ENCODE measurements around the gene NDUFS8. TPM values are rescaled to one million over a fixed set of nuclear protein-coding genes. Genes with fewer than 3 reads are reported as not detected.
A peak's percentile ranks its signal among the peaks of the same experiment; 100 is the strongest.

Gene NDUFS8
- total and polyA plus RNA-seq, 10 of the 15 experiments (the other 5 are each of a cell fraction or from before 2014, with no cell fraction given): 17.6 to 308 (median 120) TPM

DNA sequence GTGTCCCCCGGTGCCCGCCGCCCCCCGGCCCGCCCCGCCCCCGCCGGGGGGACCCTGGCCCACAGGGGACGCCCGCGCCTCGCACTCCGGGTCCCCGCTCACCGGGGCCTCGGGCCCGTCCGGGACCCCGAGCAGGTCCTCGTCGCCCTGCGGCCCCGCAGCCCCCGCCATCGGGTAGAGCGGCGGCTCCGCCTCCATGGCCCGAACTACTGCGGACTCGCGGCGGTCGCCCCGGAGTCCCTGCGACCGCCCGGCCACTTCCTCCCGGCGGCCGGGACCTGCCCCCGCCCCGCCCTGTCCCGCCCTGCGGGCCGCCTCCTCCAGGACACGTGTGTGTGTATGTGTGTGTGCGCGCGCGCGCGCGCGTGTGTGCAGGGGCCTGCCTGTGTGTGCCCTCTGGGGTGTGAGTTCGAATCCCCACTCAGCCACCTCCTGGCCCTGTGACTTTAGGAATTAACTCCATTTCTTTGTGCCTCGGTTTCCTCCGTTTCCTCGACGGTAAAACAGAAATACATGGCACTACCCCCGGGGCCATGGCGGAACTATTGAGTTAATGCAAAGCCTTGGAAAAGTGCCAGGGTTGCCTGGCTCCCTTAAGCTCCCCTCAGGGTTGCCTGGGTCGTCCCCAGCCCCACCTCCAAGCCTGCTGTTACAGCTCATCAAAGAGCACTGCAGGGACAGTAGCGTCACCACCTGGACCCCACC lies 26.5 kb upstream of the NDUFS8 start, which contains the start of gene UNC93B1 (continued):
- TF ChIP-seq SUZ12 (IDR thresholded peaks at IDR 0.05; ENCODE audit: unreplicated experiment) (no peak), BACH1 (IDR thresholded peaks at IDR 0.05; ENCODE audit: borderline replicate concordance) (peak; percentile 25; the same call in 1 of the 2 replicates), EGR1 (IDR thresholded peaks at IDR 0.05; ENCODE audit: borderline replicate concordance in 1 of 2, low read depth in 2 of 2, low read length in 2 of 2) (no peak), ZNF24 (IDR thresholded peaks at IDR 0.05) (no peak; the same call in 1 of the 2 replicates), SIN3A (IDR thresholded peaks at IDR 0.05; ENCODE audit: low read depth, low read length) (peak; percentile 40; the same call in 1 of the 2 replicates), CEBPZ (IDR thresholded peaks at IDR 0.05; ENCODE audit: low read depth, low read length) (no peak), BMI1 (IDR thresholded peaks at IDR 0.05; ENCODE audit: borderline replicate concordance) (no peak), NFIC (IDR thresholded peaks at IDR 0.05; ENCODE audit: low read depth, low read length) (no peak), EZH2 (IDR thresholded peaks at IDR 0.05; ENCODE audit: borderline replicate concordance, control insufficient read depth, low read depth, low read length) (no peak), HDAC6 (IDR thresholded peaks at IDR 0.05; ENCODE audit: unreplicated experiment) (no peak), NFYB (IDR thresholded peaks at IDR 0.05; ENCODE audit: insufficient read depth, low read depth, low read length) (no peak), CREM (IDR thresholded peaks at IDR 0.05; ENCODE audit: low read depth) (peak; percentile 50; the same call in 1 of the 2 replicates), ZBTB33 (IDR thresholded peaks at IDR 0.05) (no peak), NR2F1 (conservative IDR thresholded peaks at IDR 0.05) (no peak), E4F1 (IDR thresholded peaks at IDR 0.05; ENCODE audit: borderline replicate concordance, partially characterized antibody) (no peak)
- TF ChIP-seq, protein P1, sequence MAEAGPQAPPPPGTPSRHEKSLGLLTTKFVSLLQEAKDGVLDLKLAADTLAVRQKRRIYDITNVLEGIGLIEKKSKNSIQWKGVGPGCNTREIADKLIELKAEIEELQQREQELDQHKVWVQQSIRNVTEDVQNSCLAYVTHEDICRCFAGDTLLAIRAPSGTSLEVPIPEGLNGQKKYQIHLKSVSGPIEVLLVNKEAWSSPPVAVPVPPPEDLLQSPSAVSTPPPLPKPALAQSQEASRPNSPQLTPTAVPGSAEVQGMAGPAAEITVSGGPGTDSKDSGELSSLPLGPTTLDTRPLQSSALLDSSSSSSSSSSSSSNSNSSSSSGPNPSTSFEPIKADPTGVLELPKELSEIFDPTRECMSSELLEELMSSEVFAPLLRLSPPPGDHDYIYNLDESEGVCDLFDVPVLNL (IDR thresholded peaks at IDR 0.05; ENCODE audit: low read depth, low read length): no peak
- TF ChIP-seq, protein P2, sequence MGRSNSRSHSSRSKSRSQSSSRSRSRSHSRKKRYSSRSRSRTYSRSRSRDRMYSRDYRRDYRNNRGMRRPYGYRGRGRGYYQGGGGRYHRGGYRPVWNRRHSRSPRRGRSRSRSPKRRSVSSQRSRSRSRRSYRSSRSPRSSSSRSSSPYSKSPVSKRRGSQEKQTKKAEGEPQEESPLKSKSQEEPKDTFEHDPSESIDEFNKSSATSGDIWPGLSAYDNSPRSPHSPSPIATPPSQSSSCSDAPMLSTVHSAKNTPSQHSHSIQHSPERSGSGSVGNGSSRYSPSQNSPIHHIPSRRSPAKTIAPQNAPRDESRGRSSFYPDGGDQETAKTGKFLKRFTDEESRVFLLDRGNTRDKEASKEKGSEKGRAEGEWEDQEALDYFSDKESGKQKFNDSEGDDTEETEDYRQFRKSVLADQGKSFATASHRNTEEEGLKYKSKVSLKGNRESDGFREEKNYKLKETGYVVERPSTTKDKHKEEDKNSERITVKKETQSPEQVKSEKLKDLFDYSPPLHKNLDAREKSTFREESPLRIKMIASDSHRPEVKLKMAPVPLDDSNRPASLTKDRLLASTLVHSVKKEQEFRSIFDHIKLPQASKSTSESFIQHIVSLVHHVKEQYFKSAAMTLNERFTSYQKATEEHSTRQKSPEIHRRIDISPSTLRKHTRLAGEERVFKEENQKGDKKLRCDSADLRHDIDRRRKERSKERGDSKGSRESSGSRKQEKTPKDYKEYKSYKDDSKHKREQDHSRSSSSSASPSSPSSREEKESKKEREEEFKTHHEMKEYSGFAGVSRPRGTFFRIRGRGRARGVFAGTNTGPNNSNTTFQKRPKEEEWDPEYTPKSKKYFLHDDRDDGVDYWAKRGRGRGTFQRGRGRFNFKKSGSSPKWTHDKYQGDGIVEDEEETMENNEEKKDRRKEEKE (IDR thresholded peaks at IDR 0.05): no peak

Data from GM12878 (cell line).